ENCODE measurements around the gene TRNAU1AP. TPM values are rescaled to one million over a fixed set of nuclear protein-coding genes. Genes with fewer than 3 reads are reported as not detected.
A peak's percentile ranks its signal among the peaks of the same experiment; 100 is the strongest.
"Not testable (repeated sequence)": the region's sequence is repeated elsewhere in the genome, so short reads cannot be mapped to it uniquely, and the experiment has no call there.

The TRNAU1AP gene
- polyA plus RNA-seq, 3 donors = 21.7 to 28.8 (median 26.6) TPM

GRCh38 chr1:28592321-28593071, 39.6 kb downstream of the TRNAU1AP start:
- DNase-seq (ENCODE audit: extremely low read depth in 1 of 11, low read depth in 9 of 11, low spot score in 4 of 11) = no peak

DNA sequence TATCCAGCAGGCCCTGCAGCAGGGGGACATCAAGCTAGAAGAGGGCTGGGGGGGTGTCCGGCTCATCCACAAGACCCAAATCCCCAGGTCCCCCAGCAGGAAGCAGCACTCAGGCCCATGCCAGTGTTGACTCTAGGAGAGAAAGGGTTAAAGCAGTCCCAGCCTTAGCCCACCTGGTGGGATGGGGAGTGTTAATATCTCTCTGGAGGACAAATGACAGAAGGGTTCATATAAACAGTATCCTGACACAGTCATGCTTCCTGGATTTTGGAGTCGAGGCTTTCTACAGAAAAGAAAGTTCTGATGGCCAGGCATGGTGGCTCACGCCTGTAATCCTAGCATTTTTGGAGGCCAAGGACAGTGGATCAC, 41.1 kb downstream of the TRNAU1AP start:
- not testable (repeated sequence) for DNase-seq (ENCODE audit: extremely low read depth in 1 of 11, low read depth in 9 of 11, low spot score in 4 of 11)

DNA sequence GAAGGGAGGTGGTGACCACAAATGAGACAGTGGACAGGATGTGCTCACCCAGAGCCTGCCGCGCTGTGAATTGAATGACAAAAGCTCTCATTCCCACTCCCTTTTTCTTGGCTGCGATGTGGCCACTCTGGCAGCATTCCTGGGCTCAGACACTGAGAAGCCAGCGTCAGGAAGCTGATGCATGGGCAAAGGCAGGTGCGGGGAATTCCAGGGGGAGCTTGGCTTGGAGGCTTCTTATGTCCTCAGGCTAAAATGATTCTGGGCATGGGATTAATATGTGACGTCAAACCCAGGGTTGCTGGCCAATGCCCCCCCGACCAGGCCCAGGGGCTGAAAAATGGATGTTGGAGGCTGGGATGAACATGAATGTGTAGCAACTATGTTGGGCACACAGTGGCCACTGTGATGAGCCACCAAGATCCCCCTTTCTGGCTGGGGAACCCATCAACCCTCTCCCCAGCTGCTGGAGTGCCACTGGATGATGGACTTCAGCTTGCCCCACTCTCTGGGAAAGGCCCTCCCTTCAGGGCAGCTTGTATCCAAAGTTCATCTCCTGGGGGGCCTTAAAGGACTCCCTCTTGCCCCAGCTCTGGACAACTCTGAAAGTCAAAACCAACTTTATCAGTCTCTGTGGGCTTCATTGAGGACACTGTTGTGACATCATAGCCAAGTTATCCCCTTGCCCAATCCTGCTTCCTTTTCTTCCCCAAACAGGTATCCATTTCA, 42.0 kb downstream of the TRNAU1AP start:
- DNase-seq (ENCODE audit: extremely low read depth in 1 of 11, low read depth in 9 of 11, low spot score in 4 of 11) = not testable (repeated sequence)

DNA sequence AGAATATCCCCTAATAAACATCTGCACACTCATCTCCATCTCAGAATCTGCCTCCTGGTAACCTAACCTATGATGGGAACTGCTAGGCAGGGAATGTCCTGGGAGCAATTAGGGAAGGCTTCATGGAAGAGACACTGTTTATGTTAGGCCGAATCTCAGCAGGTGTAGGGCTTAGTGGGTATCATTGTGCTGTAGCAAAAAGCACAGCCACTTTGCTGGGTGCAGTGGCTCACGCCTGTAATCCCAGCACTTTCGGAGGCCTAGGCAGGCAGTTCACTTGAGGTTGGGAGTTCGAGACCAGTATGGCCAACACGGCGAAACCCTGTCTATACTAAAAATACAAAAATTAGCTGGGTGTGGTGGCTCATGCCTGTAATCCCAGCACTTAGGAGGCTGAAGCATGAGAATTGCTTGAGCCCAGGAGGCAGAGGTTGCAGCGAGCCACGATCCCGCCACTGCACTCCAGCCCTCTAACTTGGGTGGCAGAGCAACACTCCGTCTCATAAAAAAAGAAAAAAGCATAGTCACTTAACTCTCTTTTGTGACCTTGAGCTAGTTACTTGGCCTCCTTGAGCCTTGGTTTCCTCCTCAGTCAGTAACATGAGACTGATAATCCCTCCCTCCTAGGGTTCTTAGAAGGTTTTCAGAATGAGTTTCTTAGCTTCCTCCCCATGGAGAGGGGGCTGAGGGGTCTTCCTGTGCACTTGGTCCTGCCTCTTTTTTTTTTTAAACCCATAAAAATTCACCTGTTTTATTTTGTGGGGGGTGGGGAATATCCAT, 42.7 kb downstream of the TRNAU1AP start:
- no peak for DNase-seq (ENCODE audit: extremely low read depth in 1 of 11, low read depth in 9 of 11, low spot score in 4 of 11)

DNA sequence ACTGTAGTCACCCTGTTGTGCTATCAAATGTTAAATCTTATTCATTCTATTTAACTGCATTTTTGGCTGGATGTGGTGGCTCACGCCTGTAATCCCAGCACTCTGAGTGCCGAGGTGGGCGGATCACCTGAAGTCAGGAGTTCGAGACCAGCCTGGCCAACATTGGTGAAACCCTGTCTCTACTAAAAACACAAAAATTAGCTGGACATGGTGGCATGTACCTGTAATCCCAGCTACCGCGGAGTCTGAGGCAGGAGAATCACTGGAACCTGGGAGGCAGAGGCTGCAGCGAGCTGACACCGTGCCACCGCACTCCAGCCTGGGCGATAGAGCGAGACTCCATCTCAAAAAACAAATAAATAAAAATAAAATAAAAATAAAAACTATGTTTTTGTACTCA, 43.4 kb downstream of the TRNAU1AP start:
- DNase-seq (ENCODE audit: extremely low read depth in 1 of 11, low read depth in 9 of 11, low spot score in 4 of 11) = not testable (repeated sequence)

GRCh38 chr1:28601696-28602095, 48.8 kb downstream of the TRNAU1AP start:
- no peak for DNase-seq (ENCODE audit: extremely low read depth in 1 of 11, low read depth in 9 of 11, low spot score in 4 of 11)

GRCh38 chr1:28602536-28603439, 49.9 kb downstream of the TRNAU1AP start:
- DNase-seq (ENCODE audit: extremely low read depth in 1 of 11, low read depth in 9 of 11, low spot score in 4 of 11) = peak in 8 of 11 donors; percentile 53 to 81 (median 65)

- DNase-seq (ENCODE audit: extremely low read depth in 1 of 11, low read depth in 9 of 11, low spot score in 4 of 11) = no peak
These were observed 51.5 kb downstream of the TRNAU1AP start for GRCh38 chr1:28604411-28604810.

- no peak for DNase-seq (ENCODE audit: extremely low read depth in 1 of 11, low read depth in 9 of 11, low spot score in 4 of 11)
These were observed 52.1 kb downstream of the TRNAU1AP start for GRCh38 chr1:28604962-28605361.

DNA sequence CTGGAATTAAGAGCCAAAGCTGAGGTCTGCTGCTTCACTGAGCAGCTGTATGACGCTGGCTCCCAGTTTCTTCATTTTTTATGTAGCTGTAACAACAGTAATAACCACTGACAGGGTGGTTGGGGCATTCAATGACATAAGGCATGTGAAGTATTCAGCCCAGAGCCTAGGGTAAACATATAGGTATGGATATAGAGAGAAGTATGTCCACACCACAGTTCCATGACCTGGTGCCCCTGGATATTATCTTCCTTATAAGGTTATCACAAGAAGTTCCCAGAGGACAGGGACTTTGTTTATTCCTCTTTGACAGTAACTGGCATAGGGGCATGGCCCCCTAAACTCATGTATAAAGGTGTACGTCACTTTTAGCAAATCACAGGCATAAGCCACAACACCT, 53.9 kb downstream of the TRNAU1AP start:
- DNase-seq (ENCODE audit: extremely low read depth in 1 of 11, low read depth in 9 of 11, low spot score in 4 of 11) = no peak

- DNase-seq (ENCODE audit: extremely low read depth in 1 of 11, low read depth in 9 of 11, low spot score in 4 of 11) = no peak
These were observed 60.3 kb downstream of the TRNAU1AP start for GRCh38 chr1:28613175-28613574.

Other genes with a start within 250 kb of the TRNAU1AP start
- 10 to 100 TPM; 19.7 to 22.1 (median 21.7) TPM for gene MED18, start 224.0 kb upstream of the TRNAU1AP start, polyA plus RNA-seq (ENCODE audit: insufficient read length in 3 of 3)
- gene PHACTR4, start 183.3 kb upstream of the TRNAU1AP start, polyA plus RNA-seq (ENCODE audit: insufficient read length in 3 of 3) = 10 to 100 TPM; 76.7 to 89.4 (median 77.1) TPM
- gene RCC1, start 47.0 kb upstream of the TRNAU1AP start, polyA plus RNA-seq (ENCODE audit: insufficient read length in 3 of 3) = 10 to 100 TPM; 30.8 to 39.7 (median 31.7) TPM
- 1 to 10 TPM; 2.2 to 3.9 (median 3.1) TPM for gene RAB42, start 39.2 kb downstream of the TRNAU1AP start, polyA plus RNA-seq (ENCODE audit: insufficient read length in 3 of 3)
- 10 to 100 TPM; 26.0 to 33.7 (median 32.5) TPM for gene TAF12, start 90.0 kb downstream of the TRNAU1AP start, polyA plus RNA-seq (ENCODE audit: insufficient read length in 3 of 3)
- gene RNU11, start 95.5 kb downstream of the TRNAU1AP start, polyA plus RNA-seq (ENCODE audit: insufficient read length in 3 of 3) = not detected
- gene GMEB1, start 115.7 kb downstream of the TRNAU1AP start, polyA plus RNA-seq (ENCODE audit: insufficient read length in 3 of 3) = 10 to 100 TPM; 16.8 to 17.6 (median 17.5) TPM
- gene YTHDF2, start 183.9 kb downstream of the TRNAU1AP start, polyA plus RNA-seq (ENCODE audit: insufficient read length in 3 of 3) = 100 to 1,000 TPM in 1 of 3 donors, 10 to 100 TPM in 2; 82.8 to 112 (median 94.4) TPM

All from renal cortex interstitium (tissue), 11 donors.